GM21529 (cell line): ENCODE data around the gene OSBPL1A.
"Not testable (repeated sequence)": the region's sequence is repeated elsewhere in the genome, so short reads cannot be mapped to it uniquely, and the experiment has no call there.

Source experiments
- ATAC-seq: cut with Tn5 transposase; IDR thresholded peaks from one replicate; pipeline ENCODE4 v1.9.1; 2021; ENCODE audit not compliant: unreplicated experiment

OSBPL1A gene

DNA sequence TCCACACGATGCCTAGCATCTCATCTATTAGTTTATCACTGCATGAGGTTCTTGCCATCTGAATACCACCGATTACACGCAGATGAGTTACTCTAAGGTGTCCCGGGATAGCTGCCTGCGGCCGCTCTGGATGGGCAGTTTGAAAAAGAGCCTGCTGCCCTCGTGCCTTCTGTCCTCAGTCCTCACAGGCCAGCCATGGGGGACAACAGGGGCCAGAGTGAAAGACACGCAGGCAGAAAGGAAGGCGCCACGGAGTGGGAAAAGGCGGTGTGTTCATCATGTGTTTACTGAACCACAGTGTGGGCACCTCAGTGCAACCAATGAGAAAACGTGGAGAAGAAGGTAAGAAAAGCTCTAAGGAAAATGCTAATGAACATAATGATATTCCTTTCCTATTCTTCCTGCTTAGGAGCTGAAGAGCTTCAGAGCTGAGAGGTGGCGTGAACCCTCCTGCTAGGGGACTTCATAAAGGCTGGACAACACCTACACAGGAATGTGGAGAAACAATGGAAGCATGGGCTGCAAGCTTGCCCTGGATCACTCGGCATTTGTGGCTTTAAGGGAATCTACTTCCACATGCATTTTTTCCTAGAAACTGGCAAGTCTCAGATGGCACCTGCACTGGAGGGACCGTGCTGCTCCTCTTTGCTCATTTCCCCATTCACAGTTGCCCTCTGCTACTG lies 207.8 kb downstream of the OSBPL1A start:
- ATAC-seq = no peak

DNA sequence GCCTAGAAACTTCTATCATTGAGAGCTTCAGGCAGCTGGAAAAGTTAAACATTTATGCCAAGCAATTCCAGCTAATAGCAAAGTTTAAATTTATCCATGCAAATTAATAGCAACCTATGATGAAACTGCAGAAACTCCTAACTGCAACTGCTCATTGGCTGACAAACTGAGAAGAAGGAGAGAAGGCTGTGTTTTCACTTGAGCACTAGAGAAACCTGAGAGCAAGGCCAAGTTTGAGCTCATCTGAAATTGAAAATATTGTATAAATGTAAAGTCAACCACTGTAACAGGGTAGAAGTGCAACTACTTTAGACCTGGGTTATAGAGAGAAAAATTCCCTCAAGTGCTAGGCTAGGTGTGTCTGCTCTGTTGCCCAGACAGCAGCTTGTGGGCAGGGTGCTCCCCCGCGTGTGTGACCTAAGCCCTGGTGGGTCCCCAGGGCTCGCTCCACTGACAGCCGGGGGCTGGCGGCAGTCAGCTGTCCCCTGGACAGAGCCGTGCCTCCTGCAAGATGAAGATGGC lies 208.6 kb downstream of the OSBPL1A start:
- ATAC-seq = peak; percentile 82

DNA sequence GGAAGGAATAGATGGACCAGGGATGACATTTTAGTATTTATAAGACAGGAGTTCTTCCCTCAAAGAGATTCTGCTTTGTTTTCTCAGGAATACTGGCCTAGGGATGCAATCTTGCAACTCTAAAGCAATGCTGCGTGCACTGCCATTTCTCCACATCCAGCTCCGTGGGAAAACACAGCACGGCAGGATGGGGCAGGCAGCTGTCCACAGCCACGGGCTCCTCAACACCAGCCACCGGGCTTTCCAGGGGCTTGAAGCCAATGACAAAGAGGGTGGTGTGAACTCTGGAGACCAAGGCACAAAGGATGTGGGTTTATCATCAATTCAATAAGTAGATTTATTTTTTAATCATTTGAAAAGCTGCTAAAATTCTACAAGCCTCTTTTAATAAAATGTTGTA lies 209.5 kb downstream of the OSBPL1A start:
- ATAC-seq = no peak

DNA sequence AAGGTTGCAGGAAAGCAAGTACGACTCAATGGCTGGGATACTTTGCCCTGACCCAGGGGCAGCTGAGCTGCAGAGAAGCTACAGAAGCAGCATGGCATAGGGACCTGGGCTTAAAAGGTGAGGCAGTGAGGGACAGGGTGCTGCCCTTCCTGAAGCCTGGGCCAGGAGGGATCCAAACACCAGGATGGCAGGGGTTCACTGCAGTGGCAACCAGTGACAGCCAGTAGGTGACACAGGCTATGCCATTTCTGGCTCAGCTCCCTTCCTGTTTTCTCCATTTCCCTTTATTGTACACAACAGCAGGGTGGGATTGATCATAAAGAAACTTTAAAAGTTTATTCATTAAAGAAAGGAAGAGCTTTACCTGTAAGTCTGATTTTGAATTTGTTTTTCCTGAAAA lies 209.9 kb downstream of the OSBPL1A start:
- no peak for ATAC-seq

DNA sequence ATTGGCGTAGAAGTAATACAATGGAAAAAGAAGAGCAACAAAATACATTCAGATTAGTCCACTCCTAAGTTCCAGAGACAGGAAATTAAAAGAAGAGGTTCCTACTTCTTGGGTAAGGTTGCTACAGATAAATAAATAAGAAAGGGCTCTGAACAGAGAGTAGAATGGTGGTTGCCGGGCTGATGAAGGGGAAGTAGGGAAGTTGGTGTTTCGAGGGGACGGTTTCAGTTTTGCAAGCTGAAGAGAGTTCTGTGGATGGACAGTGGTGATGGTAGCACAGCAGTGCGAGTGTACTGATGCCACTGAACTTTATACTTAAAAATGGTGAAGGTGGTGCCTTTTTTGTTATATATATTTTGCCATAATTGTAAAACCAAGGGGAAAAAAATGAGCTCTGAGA lies 210.6 kb downstream of the OSBPL1A start:
- ATAC-seq = peak; percentile 77

DNA sequence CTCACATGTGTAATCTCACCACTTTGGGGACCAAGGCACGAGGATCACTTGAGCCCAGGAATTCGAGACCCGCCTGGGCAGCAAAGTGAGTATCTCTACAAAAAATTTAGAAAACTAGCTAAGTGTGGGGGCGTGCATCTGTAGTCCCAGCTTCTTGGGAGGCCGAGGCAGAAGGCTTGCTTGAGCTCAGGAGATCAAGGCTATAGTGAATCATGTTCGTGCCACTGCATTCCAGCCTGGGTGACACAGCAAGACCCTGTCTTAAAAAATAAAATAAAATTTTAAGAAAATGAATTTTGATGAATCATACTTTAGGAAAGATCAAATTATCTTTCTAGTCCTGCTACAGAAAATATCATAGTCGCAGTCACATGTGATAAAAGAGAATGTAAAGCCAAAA lies 211.8 kb downstream of the OSBPL1A start:
- no peak for ATAC-seq

DNA sequence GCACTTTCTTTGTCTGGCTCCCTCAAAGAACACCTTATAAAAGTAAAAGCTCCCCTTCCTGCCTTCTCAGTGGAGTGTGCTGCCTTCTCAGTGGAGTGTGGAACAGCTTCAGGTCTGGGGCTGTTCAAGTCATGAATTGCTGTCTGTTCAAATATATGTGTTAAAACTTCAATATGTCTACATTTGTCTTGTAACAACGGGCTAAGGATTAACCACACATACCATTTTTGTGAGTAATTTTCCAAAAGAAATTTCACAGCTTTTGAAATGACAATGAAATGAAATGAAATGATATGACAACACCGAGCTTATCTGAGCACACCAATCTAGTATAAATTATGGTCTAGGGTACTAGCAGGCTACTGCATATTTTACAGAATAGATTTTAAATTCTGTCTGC lies 215.8 kb downstream of the OSBPL1A start:
- ATAC-seq = no peak

DNA sequence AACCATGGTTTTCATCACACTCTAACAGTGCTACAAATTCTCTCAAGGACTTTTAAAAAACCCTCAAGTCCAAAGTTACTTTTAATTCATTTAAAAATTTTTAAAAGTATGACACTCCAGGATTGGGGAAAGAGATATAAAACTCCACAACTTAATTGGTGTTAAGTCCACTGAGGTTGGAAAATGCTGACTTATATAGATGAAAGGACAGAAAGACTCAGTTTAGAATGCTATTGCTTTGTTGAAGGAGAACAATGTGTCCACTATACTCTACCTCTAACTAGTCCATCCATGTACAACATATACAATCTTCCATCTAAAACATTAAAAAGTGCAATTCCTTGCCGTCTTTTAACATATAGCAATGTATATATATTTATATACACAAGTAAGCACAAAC lies 217.6 kb downstream of the OSBPL1A start:
- no peak for ATAC-seq

DNA sequence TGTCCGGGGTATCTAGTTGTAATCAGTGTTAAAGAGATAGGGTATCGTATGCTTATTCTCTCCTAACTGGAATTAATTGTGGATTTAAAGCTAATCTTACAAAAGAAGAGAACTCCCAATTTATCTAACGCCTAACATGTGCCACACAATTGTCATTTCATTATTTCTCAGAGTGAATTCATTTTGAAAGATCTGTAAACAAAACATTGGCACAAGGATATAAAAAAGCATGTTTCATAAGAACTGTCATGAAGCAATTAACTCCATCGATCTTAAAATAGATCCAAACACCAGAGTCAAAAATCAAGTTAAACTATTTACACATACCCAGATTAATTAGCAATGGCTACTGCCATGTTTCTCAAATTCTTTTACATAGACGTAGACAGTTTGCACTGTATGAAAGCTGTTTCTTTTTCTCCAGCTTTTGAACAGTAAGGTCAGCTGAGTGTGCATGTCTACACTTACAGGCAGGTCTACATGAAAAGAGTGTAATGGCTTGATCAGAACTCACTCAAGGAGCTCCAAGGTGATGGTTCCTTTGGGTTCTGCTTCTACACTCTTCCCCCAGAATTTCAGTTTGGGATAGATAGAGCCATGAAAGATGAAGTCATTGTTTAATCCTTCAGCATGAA lies 220.0 kb downstream of the OSBPL1A start:
- no peak for ATAC-seq

DNA sequence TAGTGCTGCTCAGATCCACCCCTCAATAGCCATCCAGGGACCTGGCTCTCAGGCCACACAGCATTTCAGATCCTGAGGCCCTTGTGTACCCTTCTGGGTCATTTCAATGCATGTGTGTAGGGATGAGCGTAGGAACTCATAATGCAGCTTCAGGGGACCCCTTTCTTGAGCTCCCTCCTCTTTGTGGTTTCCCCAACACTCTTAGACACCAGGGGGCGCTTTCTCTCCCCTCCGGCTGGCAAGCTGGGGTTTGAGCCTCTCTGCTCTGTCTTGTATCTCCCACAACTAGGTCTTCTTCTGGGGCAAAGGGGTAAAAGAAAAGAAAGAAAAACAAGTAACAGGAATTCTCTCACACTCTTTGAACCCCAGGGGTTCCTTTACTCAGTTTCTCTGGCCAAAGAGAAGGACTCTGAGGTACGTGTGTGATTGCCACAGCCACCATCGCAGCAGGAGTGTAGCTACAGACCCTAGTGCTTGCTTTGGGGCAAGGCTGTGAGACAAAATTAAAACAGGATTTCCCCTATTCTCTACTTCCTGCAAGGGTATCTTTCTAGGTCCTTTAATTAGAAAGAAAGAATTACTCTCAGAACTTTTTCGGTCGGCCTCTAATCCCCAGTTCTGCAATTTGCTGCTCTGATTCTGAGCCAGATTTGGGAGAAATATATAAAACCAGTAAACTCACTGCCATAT lies 220.8 kb downstream of the OSBPL1A start:
- peak; percentile 89 for ATAC-seq

DNA sequence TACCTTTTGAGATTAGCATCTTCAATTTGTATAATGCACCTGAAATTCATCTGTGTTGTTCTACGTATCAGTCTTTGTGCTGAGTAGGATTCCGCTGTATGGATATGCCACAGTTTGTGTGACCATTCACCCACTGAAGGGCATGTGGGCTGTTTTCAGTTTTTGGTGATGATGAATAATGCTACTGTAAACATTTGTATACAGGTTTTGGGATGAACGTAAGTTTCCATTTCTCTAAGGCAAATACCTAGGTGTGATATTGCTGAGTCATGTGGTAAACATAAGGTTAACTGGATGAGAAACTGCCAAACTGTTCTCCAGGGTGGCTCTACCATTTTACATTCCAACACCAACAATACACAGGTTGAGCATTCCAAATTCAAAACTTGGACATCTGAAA lies 223.6 kb downstream of the OSBPL1A start:
- no peak for ATAC-seq

DNA sequence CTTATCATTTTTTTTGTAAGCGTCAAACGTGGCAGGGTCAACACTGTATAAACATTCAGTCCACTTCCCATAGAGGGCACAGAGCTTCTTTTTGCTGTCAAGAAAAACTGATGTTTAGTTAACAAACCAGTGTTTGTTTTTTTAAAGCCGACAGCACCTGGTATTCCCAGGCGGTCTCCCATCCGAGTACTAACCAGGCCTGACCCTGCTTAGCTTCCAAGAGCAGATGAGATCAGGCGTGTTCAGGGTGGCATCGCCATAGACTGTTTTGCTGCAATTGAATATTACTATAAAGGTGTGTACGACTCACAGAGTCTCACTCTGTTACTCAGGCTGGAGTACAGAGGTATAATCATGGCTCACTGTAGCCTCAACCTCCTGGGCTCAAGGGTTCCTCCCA lies 227.3 kb downstream of the OSBPL1A start:
- no peak for ATAC-seq

DNA sequence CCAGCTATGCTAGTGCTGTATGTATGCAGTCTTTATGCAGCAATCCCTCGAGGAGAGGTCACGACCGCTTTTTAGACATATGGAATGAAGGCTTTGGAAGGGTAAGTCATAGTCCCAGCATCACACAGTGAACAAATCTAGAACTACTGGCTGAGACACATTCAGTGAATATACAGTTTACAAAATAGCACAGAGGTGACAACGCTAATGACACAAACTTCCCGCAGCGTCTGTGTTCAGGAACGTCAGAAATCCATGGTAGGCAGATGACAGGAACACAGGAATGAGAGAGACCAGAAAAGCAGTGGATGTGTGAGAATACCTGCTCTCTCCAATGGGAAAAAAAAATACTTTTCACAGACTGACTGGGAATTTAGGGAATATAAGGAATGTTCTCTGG lies 229.1 kb downstream of the OSBPL1A start:
- no peak for ATAC-seq

DNA sequence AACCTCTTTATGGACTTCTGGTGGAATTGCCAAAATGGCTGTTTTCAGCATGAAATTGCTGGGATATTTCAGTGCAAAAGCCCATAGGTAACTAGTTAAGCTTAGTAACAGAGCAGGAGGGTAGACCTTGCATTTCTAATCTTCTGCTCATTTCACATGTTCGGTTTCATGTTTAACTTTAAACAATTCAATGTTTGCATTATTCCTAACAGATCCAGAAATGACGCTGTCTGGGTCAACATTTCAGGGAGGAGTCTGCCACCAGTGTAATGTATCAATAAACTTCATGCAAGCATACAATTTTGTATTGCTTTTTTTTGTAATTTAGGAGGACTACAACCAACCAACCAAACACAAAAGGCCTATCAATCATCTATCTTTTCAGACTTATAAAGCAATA lies 236.3 kb downstream of the OSBPL1A start:
- ATAC-seq = no peak

DNA sequence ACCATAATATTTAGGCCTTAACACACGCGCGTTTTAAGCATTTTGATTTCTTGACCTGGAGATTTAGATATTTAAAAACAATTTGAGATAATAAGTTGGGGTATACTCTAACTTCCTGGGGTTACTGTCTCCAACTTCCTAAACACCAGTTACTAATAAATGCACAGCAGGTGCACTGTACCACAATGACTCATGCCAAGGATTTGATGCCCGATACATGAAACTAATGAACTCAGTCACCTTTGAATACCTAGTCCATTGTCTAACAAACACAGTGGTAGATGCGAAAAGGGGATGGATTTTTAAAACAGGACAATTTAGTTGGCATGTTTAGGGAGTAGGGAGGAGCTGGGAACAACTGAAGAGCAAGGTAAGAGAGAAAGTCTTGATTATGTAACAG lies 237.5 kb downstream of the OSBPL1A start:
- ATAC-seq = no peak

DNA sequence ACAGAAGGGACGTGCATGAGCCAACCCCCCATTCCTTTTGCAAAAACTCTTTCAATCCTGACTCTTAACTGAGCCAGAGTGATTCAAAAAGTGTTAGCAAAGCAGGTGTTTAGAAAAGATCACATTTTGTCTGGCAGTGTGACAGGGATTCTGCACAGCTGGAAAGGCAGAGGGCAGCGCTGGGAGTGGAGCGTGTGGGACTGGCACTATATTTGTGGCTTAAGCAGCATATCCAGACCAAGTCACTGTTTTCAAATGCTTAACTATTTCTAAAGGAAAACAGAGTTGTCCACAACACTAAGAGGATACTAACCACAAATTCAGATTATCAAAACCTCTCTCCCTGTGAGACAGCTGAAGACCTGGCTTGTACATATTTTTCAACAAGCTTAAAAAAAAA lies 239.8 kb downstream of the OSBPL1A start:
- ATAC-seq = no peak

DNA sequence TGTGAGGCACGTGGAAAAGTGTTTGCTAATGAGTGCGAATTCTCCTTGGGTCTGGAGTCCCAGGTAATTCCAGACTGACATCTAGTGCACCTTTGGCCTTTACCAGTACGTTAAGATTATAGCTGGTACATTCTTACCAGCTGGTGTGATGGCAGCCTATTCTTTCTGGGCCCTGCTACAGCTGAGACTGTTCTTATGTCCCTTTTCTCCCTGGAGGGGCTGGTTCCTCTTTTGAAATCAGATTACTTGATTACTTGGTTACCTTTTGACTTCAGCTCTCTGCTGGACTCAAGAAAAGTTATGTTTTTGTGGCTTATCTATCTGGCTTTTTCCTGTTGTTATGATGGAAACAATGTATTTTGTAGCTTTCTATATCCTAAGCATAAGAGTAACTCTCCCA lies 244.2 kb downstream of the OSBPL1A start:
- ATAC-seq = no peak

DNA sequence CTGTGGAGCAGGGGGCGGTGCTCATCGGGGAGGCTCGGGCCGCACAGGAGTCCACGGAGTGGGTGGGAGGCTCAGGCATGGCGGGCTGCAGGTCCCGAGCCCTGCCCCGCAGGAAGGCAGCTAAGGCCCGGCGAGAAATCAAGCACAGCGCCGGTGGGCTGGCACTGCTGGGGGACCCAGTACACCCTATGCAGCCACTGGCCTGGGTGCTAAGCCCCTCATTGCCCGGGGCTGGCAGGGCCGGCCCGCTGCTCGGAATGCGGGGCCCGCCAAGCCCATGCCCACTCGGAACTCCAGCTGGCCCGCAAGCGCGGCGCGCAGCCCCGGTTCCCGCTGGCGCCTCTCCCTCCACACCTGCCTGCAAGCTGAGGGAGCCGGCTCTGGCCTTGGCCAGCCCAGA lies 248.0 kb downstream of the OSBPL1A start:
- not testable (repeated sequence) for ATAC-seq

DNA sequence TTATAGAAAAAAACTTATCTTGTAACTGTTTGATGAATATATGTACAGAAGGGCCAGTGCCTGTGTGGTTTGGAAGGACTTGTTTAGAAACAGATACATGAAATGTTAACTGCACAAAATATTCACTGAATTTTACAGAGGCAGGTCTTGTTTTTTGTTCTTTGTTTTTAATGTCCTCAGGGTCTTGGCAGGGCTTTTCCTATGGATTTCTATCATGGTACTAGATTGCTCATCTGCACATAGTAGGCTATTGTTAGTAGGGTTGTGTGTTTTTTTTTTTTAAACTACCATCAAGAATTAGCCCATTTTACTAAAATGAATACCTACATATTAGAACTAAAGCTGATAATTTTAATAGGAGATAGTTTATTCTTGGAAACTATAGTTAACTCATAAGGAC lies 255.2 kb downstream of the OSBPL1A start:
- ATAC-seq = no peak

DNA sequence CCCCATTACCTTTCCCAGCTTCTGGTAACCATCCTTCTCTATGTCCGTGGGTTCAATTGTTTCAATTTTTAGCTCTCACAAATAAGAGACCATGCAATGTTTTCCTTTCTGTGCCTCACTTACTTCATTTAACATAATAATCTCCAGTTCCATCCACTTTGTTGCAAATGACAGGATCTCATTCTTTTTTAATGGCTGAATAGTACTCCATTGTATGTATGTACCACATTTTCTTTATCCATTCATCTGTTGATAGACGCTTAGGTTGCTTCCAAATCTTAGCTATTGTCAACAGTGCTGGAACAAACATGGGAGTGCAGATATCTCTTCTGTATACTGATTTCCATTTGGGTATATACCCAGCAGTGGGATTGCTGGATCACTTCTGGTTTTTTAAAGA lies 256.9 kb downstream of the OSBPL1A start:
- no peak for ATAC-seq

DNA sequence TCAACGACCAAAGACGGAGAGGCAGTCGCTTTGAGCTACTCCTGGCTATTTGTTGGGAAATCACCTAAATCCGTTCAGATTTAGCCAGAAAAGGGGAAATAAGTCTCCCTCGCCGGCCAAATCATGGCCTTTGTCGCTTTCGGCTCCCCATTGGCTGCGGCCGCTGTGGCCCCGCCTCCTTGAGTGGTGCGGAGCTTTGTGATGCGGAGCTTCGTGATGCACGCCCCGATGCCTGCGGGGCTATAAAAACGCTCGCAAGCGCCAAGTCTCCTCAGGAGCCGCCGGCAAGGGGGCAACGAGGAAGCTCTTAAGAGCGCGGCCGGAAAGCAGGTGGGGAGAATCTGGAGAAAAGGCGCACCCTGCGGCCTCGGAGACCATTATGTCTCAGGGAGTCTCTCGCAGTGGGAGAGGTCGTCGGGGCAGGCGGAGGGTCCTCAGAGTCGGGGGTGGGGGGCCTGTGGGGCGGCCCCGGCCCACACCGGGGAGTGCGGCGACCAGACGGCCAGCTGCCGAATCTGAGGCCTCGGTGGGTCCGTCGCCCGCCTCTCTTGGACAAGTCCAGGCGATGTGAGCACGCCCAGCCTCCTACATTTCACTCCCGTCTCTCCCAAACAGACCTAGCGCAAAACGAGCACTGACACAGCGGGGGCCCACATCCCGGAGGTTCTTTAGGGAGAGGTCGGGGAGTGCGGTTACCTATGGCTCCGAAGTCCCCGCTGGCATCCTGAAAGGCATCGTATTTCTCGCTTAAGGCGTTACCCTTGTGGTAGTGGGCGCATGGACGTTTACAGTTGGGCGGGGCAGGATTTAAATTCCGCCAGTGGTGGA lies 258.6 kb downstream of the OSBPL1A start, which contains the start of gene CABYR:
CABYR (plus strand) TSS at position 274 of the 828 bp plus-strand sequence. CDS start 4,053 bp downstream, outside the sequence.
- ATAC-seq = peak; percentile 91
